Activated naive CD4-positive, alpha-beta T cell (primary cell): ENCODE results near the gene TMEM196.
"Not testable (repeated sequence)": the region's sequence is repeated elsewhere in the genome, so short reads cannot be mapped to it uniquely, and the experiment has no call there.

Source experiments
- DNase-seq, 4 experiments: peaks; one replicate each; lab custom pipeline; 2025; lab: John Stamatoyannopoulos, UW

TMEM196 gene

DNA sequence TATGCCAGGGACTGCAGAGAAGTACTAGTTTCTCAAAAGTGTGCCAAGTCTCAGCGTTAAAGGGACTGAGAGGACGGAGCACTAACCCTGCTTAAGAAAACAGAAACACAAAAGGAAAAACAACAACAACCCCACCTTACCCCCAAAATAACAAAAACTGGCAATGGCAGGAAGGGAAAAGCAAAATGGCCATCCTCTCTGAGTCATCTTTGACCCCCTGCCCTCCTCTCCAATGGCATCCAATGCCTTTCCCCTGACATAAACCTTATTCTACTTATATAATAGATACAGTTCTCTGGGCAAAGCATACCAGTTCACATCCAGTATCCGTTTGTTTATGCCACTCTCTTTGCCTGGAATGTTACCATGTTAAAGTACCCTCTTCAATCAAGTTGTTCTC is 66.2 kb downstream of the TMEM196 start:
- no peak for DNase-seq

DNA sequence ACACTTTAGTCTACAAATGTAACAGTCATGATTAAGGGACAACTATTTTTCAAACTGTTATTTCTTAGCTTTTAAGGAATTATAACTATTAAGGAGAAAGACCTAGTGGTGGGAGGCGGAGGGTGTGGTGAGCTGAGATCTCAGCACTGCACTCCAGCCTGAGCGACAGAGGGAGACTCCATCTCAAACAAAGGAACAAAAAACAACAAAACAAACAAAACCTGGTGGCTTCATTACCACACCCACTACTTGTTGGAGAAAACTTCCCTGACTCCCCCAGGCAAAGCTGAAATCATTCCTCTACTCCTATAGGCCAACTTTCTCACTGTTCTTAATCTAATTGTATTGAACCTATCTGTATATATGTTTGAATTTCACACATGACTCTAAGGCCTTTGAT is 67.8 kb downstream of the TMEM196 start:
- no peak for DNase-seq

DNA sequence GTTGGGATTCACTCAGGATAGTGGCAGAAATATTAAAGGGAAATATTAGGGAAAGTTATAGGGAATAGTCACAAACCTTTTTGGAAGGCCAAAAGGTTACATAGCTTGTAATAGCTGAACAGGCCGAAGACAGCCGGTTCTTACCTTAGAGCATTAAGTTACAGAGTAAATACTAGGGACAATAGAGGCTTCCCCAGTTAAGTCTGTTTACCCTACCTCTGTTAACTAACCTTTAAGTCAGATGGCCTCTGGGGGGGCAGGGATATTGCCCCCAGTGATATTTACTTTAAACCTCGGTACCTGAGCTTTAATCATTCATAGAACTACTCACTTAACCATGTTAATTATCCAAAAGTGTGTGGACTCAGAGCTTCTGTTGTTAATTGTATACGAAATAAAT is 71.9 kb downstream of the TMEM196 start:
- no peak for DNase-seq

DNA sequence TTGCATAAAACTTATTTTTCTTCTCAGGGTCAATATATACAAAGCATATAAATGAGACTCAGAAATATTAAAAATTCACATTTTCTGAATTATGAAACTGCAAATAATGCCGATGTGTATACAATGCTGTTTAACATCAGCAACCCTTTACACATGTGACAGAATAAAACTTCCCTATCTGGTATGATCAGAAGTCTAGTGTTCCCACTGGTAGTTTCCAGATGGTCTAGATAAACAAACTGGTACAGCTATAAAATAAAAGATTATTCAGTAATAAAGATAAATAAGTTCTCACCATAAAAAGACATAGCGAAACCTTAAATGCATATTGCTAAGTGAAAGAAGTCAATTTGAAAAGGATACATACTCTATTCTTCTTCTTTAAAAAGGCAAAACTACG is 72.5 kb downstream of the TMEM196 start:
- no peak for DNase-seq

- DNase-seq, result no peak
Observed at GRCh38 chr7:19698331-19698730, 75.1 kb downstream of the TMEM196 start.

- DNase-seq, result no peak
Observed at GRCh38 chr7:19696926-19697325, 76.5 kb downstream of the TMEM196 start.

DNA sequence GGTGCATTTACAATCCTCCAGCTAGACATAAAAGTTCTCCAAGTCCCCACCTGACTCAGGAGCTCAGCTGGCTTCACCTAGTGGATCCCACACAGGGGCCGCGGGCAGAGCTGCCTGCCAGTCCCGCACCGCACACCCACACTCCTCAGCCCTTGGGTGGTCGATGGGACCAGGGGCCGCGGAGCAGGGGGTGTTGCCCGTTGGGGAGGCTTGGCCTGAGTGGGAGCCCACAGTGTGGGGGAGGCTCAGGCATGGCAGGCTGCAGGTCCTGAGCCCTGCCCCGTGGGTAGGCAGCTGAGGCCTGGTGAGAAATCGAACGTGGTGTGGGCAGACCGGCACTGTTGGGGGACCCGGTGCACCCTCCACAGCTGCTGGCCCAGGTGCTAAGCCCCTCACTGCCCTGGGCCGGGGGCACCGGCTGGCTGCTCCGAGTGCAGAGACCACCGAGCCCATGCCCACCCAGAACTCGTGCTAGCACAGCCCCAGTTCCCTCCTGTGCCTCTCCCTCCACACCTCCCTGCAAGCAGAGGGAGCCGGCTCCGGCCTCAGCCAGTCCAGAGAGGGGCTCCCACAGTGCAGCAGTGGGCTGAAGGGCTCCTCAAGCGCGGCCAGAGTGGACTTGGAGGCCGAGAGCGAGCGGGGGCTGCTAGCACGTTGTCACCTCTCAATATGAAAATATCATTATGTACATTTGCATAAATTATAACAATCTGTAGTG is 81.1 kb downstream of the TMEM196 start:
- DNase-seq, result no peak

DNA sequence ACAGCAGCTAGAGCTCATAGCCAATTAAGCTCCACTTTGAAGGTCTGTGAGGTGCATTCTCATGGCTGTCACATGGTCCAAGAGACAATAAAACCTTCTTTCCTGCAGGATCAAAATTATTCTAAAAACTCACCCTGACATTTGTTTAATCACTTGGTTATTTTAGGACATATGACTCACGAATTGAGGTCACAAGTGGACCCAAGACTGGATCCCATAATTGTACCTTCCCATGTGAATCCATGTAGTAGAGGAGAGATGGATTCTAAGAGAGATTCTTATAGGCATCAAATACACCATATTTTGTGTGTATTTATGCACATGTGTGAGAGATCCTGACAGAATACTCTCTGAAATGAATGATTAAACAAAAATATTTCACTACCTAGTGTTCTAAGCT is 82.7 kb downstream of the TMEM196 start:
- DNase-seq, result no peak

DNA sequence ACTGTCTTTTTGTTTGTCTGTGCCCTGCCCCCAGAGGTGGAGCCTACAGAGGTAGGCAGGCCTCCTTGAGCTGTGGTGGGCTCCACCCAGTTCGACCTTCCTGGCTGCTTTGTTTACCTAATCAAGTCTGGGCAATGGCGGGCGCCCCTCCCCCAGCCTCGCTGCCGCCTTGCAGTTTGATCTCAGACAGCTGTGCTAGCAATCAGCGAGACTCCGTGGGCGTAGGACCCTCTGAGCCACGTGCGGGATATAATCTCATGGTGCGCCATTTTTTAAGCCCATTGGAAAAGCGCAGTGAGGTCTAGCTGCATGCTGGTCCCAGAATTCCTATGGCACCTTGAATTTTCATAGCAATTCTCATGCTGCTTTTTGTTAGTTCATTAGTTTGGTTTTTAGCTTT is 84.3 kb downstream of the TMEM196 start:
- not testable (repeated sequence) for DNase-seq

GRCh38 chr7:19681596-19681995 is 91.8 kb downstream of the TMEM196 start:
- DNase-seq, result no peak

DNA sequence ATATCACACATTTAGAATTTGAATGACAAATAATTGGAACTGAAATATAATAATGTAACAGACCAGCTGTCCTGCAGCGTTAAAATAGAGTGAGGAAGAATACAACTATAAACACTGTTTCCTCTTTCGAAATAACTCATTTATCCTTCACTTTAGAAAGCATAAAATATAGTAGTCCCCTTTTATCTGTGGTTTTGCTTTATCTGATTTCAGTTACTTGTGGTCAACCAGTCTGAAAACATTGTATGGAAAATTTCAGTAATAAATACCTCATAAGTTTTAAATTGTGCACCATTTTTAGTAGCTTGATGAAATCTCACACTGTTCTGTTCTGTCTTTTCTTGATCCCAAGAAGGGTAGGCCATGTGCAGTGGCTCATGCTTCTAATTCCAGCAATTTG is 96.2 kb downstream of the TMEM196 start:
- DNase-seq, result no peak

DNA sequence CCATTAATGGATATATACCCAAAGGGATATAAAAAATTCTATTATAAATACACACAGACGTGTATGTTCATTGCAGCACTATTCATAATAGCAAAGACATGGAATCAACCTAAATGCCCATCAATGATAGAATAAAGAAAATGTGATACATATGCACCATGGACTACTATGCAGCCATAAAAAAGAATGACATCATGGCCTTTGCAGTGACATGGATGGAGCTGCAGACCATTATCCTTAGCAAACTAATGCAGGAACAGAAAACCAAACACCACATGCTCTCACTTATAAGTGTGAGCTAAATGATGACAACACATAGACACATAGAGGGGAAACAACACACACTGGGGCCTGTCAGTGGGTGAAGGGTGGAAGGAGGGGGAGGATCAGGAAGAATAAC is 97.6 kb downstream of the TMEM196 start:
- no peak for DNase-seq

DNA sequence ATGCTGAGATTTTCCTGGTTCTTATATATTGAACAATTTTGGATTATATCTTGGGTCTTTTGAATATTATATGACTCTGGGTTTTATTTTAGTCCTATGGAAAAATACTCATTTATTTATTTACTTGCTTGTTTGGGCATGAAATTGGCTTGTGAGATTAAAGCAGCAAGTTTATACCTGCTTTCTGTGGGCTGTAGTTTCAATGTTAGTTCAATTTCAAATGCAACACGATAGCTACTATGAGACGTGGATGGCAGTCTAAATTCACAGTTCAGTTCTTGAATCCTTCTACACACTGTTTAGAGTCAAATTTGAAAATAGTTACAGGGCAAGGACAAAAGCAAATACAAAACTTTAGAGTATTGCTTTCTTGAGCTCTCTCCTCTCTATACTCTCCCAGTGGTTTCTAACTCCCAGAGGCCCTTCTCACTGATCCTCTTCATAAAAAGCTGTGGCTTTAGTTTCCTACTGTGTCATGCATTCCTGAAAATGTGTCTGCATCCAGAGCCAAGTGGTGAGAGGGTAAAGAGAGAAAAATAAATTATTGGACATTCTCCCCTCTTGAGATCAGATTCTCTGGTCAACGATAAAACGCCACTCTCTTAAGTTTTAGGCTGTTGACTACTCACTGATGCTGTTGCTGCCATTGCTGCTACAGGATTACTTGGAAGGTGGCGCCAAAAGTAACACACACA is 99.0 kb downstream of the TMEM196 start:
- no peak for DNase-seq

DNA sequence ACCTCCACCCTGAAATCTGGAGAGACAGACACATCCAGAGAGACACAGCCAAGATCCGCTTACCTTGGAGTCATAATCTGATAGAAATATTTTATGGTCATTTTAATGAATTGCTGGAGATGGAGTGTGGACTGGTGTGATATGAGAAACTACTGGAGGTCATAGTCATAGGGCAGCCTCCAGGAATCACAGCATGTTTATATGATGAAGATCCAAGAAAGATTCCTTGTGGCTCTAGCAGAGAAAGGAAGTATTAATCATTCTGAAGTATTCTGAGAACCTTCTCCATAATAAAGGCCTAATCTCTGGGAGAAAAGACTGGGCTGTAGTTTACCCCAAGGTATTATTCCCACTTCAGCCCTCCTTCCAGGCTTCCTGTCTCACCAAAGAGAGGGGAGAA is 102.6 kb downstream of the TMEM196 start:
- DNase-seq, result no peak
